Measurements from ENCODE around the gene TMPRSS13. TPM values are rescaled to one million over a fixed set of nuclear protein-coding genes. Genes with fewer than 3 reads are reported as not detected.
"Not testable (repeated sequence)": the region's sequence is repeated elsewhere in the genome, so short reads cannot be mapped to it uniquely, and the experiment has no call there.

TMPRSS13 gene
- total RNA-seq, 1 donor from 2014 or later = not detected

DNA sequence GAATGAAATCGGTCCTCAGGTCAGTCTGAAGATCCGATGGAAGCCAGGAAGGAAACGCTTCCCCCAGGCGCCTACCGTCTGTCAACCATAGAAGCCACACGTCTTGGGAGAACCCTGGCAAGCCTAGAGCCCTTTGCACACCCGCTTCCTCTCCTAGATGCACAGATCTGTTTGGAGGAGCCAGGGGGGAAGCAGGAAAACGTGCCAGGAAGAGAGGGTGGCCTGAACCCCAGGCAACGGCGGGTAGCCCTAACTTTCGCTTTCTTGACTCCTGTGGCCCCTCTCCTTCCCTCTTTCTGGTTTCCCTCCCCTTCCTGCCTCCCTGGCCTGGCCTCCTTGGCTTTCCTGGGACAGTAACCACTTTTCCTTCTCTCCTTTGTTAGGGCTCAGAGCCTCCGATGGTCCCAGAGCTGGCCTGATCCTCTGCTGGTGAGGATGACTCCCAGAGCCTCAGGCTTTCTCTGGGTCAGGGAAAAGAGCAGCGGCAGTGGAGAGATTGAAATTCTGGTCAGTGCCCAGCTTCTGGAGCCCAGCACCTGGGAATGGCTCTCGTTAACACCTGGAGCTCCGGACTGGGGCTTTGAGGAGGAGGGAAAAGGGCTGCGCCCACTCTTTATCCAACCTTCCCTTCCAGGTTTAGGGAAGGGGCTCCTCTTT is 54.8 kb downstream of the TMPRSS13 start:
- DNase-seq (ENCODE audit: low read depth in 2 of 2) = no peak

DNA sequence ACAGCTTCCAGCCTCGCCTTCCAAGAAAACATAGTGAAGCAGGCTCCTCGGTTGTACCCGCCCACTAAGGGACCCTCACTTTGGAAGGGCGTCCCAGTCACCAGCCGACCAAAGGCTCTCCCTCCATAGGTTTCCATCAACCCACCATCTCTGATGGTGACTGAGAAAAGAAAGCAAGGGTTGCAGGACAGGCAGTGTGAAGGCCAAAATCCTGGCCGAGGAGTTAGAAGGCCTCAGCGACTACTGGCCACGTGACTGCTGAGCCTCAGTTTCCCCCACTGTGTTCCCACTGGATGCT is 55.4 kb downstream of the TMPRSS13 start:
- no peak for DNase-seq (ENCODE audit: low read depth in 2 of 2)

DNA sequence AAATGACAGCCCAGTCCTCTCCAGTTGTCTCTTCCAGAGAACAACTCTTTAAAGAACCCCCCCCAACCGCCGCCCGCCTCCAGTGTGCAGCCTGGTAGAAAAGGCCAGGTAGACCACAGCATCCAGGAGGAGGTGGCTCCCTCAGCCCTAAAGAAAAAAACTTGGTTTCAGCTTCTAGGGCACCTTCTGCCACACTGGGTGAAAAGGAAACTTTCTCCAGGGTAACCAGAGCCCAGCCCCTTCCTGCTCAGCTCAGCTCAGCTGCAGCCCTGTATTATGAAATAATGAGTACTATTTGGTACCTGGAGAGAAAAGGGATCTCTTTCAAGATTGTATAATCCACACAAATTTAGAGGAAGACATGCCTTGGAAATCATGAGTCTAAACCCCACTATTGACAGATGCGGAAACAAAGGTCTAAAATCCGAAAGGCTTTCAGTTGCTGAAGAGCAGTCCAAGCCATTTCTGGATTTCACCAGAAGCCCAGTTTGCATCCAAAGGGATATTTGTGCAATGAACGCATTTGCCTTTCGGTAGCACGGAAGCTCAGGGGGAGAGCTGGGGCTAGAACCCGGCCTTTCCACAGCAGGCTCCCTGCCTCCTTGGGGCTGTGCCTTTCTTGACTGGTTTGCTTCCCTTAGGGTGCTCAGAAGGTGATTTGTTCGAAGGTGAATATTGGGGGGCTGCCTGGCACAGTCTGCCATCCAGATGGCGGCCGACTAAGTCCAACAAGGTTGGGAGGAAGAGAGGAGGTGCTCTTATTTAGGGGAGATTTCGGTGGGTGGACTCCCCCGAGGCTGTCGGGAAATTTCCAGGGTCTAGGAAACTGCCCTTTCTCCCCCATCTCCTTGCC is 56.0 kb downstream of the TMPRSS13 start:
- no peak for DNase-seq (ENCODE audit: low read depth in 2 of 2)

DNA sequence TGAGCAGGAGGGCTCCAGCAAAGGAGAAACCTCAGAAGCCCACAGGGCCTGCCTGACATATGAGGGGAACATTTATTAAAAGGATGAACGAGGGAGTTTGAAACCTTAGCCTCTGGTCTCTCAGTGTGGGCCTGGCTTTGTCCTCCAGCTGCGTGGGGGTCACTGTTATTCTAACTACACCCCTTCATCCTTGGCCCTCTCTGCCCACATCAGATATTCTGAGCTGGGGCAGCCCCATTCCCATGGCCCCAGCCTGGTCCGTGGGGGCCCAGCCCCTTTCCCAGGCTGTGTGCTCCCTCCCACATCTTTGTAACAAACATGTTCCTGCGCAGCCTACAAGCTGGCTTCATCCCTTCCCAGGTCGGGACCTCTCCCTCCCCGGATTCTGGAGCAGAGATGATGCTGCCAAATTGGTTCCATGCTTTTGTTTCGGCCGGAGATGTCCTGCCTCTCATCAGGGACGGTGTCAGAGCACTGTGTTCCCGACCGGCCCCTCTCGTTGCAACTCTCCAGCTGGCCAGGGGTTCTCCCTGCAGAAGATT is 56.7 kb downstream of the TMPRSS13 start:
- DNase-seq (ENCODE audit: low read depth in 2 of 2) = no peak

DNA sequence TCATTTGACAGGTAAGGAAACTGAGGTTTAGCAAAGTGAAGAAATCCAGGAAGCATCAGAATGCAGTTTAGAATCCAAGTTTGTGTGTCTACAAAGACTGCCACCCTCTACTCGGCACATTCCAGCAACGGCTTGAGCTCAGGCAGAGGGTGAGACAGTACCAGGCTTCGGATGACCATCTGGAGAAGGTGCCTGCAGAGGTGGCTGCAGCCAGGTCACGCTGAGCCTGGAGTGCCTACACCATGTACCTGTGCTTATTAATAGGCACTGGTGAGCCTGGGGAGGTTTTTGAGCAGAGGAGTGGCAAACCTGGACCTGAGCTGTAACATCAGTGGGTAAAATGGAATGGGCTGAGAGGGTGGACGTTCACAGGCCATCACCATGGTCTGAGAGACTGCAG is 57.4 kb downstream of the TMPRSS13 start:
- DNase-seq (ENCODE audit: low read depth in 2 of 2) = no peak

DNA sequence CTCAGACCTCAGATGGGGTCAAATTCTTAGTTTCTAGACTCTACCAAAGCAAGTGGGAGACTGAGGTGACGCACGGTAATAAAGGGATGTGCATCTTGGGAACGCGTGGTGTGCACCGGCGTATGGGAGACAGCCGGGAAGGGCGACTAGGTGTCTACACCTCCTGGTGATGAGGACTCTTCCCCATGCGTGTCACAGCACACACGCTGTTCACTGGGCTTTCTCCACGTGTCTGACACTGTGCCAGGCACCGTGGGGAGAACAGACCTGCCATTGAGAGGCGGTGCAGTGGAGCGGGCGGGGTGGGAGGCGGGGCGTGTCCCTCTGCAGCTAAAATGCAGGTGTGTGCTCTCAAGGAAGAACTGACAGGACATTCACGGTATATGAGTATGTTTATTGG is 58.0 kb downstream of the TMPRSS13 start:
- no peak for DNase-seq (ENCODE audit: low read depth in 2 of 2)

DNA sequence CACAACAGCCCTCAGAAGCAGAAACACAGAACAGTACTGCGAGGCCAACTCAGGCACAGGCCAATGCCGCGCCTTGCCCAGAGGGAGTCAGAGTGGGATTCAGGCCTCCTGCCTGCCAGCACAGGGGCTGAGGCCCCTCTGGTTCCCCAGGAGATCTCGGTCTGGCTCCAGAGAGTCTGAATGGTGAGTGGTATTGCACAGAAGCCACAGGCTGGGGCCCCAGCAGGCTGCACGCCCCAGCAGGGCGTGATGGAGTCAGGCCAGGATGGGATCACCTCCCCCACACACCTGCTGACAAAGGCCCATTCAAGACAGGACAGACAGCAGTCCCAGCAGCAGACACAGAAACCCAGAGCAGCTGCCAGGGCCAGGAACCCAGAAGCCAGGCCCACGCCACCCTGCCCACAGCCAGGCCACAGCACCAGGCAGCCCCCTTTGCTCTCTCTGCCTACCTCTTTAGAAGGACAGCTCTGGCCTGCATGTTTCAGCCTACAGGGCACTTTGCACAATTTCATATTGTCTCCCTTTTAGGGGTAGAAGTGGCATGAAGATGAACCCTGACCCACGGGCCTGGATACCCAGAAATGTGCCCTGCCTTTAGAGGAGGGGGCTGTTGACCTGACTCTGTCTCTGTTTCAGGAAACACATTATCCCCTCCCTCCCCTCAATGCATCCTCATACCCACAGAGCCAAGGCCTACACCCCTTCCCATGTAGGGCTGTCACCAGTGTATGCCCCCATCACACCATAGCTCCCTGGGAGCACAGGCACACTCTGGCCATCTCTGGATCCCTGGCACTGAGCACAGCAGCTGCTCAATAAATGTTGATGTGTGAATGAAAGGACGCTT is 58.9 kb downstream of the TMPRSS13 start:
- no peak for DNase-seq (ENCODE audit: low read depth in 2 of 2)

DNA sequence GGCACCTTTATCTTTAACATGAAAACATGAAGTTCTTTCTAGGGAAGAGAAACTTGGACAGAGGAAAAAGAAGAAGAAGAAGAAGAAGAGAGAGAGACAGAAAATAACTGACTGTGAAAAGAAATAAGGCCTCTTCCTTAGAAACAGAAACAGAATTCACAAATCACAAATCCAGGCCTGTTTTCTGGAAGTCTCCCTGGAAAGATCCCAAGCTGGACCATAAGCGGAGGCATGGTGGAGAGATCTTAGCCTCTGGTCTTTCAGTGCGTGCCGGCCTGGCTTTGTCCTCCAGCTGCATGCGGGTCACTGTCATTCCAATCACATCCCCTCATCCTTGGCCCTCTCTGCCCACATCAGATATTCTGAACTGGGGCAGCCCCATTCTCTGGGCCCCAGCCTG is 59.6 kb downstream of the TMPRSS13 start:
- DNase-seq (ENCODE audit: low read depth in 2 of 2) = no peak

DNA sequence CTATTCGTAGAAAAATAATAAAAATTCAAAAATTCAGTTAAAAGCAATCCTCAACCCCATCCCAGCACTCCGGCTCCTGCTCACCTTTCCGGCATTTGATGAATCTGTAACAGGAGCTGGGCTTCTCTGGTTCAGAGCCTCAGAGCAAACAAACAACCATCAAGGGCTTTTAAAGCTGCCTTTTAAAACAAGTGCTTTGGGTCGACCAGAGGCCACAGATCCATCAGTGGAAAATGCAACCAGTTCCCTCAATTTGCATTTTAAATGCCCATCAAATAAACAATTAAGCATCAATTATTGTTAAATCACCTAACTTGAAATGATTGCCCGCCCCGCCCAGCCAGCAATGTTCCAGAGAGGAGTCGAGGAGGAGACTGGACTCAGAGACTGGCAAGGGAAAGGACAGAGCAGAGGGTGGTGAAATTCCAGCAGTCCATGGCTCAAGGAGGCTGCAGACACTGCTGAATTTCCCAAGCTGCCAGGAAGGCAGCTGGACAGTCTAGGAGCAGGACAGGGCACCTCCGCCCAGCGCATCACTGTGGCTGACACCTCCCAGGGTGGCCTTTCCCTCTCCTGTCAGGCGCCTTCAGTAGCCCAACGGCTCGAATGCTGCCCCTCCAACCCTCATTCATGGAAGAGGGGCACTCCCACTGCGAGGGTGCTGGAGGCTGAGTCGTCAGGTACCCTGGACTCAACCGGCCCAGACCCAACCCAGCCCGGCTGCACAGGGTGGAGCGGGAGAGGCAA is 60.2 kb downstream of the TMPRSS13 start:
- DNase-seq (ENCODE audit: low read depth in 2 of 2) = no peak

DNA sequence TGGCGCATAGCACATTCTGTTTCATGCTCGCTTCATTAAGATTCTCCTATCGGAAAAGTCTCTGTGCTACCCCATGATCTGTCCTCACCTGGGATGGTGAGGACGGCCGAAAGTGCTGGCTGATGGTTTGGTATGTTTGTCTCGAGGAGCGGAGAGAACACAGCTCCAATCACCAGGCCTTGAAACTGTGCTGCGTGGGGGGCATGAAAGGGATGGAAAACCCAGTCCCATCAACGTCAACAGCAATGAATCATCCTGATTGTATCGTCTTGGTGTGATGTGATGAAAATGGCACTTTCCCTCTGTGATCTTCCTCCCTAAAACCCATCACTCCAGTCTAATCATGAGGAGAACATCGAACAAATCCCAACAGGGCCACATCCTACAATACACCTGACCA is 61.1 kb downstream of the TMPRSS13 start:
- no peak for DNase-seq (ENCODE audit: low read depth in 2 of 2)

DNA sequence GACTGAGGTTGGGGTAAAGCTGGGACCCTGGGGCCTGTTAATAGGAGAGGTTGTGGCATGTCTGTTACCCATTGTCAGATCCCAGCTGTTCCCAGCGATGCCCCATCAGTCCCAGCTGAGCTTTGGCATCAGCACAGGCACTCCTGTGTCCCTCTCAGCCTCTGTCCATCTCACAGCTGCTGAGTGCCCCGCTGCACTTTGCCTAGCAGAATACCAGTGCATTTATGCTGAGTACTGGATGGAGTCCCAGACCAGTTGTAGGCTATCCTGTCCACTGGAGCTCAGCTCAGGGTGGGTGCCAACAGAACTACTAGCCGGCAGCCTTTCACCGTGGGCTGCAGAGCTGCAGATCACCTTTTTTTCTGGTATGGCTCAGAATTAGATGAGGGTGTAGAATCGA is 62.7 kb downstream of the TMPRSS13 start:
- no peak for DNase-seq (ENCODE audit: low read depth in 2 of 2)

DNA sequence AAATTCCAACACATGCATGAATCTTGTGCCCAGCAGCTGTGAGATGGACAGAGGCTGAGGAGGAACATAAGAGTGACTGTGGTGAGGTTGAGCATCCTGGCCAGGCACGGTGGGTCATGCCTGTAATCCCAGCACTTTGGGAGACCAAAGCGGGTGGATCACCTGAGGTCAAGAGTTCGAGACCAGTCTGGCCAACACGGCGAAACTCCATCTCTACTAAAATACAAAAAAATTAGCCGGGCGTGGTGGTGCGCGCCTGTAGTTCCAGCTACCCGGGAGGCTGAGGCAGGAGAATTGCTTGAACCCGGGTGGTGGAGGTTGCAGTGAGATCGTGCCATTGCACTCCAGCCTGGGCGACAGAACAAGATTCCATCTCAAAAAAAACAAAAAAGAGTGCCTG is 63.7 kb downstream of the TMPRSS13 start:
- not testable (repeated sequence) for DNase-seq (ENCODE audit: low read depth in 2 of 2)

DNA sequence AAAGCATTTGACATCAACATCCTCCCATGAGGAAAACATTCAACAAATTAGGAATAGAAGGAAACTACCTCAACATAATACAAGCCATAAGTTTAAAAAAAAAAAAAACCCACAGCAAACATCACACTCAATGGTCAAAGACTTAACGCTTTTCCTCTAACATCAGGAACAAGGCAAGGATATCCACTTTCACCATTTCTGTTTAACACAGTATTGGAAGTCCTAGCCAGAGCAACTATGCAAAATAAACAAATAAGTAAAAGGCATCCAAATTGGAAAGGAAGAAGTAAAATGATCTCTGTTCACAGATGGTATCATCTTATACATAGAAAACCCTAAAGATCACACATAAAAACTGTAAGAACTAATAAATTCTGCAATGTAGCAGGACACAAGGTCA is 65.8 kb downstream of the TMPRSS13 start:
- no peak for DNase-seq (ENCODE audit: low read depth in 2 of 2)

DNA sequence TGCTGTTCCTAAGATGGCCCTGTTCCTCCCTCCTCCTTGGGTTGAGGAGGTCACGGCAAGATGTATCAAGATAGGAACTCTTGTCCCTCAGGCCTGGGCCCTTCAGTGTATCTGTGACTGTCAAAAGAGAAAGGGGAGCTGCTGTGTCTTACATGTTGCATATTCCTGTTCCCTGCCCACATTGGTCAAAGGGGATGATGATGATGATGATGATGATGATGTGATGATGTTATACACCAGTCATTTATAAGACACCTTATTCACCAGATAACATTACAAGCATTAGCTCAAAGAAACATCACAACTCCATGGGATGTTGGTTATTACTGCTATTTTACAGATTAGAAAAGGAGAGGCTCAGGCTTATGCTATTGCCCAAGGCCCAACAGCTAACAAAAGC is 66.4 kb downstream of the TMPRSS13 start:
- DNase-seq (ENCODE audit: low read depth in 2 of 2) = no peak

DNA sequence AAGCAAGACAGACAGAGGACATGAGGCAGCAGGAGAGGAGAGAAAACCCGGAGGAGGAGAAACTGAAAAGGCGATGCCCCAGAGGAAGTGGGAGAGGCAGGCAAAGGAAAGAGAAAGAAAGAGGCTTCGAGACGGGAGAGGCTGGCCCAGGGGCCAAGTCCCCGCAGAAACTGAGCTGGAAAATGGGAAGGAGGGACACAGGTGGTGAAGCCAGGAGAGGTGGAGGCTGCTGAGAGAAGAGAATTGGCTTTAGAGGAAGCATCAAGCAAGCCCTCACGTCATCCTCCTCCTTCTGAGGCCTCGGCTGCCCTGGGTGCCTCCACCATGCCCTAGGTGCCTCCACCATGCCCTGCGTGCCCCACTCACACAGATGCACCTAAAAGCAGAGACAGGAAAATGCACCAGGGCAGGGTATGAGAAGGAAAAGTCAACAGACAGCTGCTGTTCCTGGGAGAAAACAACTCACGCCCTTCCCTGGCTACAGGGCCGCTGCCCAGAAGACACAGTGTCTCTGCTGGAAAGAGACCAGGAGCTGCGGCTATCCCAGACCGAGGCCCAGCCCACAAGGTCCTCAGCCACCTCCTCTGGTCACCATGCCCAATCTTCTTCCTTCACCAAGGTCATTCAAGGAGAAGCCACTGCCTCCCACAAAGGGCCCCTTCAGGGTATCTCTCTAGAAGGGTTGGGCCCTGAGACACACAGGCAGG is 67.0 kb downstream of the TMPRSS13 start:
- DNase-seq (ENCODE audit: low read depth in 2 of 2) = no peak

DNA sequence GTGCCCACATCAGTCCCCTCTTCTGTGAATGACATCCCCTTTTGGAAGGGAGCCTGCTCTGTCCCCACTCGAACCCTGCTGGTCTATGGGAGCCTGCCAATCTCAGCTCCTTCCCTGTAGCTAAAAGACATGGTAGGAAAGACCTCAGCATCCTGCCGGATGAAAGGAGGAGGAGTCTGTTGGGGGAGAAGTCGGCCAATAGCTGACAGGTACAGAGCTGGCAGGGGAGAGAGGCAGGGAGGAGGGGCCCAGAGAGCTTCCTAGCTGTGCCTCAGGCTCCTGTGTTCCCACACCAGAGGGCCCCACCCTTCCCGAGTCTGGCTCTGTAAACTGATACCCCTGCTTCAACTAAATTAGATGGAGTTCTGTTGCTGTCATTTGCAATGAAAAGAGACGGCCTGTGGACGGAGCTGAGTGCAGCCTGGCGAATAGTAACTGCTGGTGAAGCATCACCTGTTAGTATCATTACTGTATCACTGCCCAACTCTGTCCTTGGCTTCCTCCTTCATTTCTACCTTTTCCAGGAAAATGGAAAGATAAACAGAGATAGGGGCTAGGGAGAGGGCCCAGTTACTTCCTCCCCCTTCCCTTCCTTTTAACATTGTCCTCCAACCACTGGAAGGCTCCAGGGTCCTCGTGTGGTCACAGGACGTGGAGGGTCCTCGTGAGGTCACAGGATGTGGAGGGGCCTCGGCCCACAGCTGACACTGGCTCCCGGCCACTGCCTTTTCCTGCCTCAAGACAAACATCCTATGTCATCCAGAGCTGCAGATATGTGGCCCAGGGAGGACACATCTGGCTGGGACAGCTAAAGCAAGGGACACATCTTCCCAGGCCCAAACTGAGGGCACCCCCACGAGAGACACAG is 67.8 kb downstream of the TMPRSS13 start:
- DNase-seq (ENCODE audit: low read depth in 2 of 2) = peak; percentile 4 to 29

DNA sequence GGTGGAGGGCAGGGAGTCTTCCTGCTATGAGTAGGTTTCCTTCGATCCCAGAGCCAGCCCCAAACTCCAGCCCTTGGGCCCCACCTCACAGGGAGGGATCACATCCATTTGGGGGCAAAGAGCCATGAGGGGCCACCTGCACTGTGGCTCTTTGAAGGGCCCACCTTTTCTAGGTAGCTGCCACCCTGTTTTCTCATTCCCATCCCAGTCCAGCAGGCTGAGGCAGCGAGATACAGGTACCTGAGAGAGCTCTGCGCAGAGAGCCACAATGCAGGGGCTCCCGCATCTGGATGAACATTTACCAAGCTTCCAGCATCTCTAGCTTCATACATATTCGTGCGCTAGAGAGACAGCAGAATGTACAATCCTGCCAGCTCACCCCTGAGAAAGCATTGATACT is 69.1 kb downstream of the TMPRSS13 start:
- DNase-seq (ENCODE audit: low read depth in 2 of 2) = no peak

DNA sequence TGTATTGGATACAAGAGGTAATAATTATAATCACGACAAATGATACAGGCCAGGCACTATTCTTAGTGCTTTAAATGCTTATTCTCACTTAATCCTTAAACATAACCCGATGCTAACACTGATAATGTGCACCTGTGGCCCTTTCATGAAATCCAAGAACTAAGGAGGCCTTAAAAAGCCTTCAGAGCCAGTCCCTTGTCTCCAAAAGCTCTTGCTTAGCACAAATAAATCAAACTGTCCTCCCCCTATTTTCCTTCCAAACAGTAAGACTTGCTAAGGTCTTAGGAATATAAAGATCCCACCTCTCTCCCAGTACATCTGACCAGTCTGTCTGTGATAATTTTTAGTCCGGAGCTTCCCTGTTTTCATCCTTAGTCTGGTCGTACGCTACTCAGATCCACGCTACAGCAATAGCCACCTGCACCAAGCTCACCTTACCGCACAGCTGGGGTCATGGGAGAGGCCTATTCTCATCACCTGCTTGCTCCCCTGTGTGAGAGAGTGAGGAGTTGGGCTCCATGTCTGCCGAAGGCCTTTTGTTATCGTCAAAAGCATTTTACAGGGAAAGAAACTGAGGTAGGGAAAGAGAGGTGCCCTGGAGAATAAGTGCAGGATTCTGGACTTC is 69.6 kb downstream of the TMPRSS13 start:
- no peak for DNase-seq (ENCODE audit: low read depth in 2 of 2)

DNA sequence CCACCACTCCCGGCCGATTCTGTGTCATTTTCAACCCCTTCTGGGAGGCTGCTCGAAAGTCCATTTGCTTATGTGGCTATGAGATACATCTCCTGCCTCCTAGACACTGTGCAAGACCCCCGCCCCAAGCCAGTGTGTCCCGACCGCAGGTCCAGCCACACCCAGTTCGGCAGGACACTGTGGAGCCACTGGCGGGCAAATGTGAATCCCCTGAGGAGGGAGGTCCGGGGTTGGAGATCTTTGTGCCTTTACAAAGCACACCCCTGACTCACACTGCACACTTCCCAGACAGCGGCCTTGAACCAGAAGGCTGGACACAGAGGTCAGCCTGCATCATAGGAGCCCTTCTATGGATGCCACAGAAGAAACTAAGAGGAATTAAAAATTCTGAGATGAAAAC is 70.1 kb downstream of the TMPRSS13 start:
- no peak for DNase-seq (ENCODE audit: low read depth in 2 of 2)

All from dermis microvascular lymphatic vessel endothelial cell (primary cell).